Transverse colon (tissue), 4 donors: ENCODE data around the gene CCL5. TPM values are rescaled to one million over a fixed set of nuclear protein-coding genes. Genes with fewer than 3 reads are reported as not detected.

Experiments
- DNase-seq: peaks from one replicate; pipeline ENCODE4 v3.0.0-alpha.2; 2019
- H3K27ac ChIP-seq, 4 donors: fragments of 200-600 bp; sonication (generic); 2 replicates each; pipeline ENCODE4 v1.5.1; 2016 to 2018; ENCODE audit warnings: inconsistent platforms in 4 of 4
- H3K27me3 ChIP-seq: fragments of 200-600 bp; sonication (generic); 2 replicates; pipeline ENCODE4 v1.5.1; 2017; ENCODE audit warnings: inconsistent platforms
- H3K36me3 ChIP-seq, 4 donors: fragments of 200-600 bp; sonication (generic); 2 replicates each; pipeline ENCODE4 v1.5.1; 2017 to 2019; ENCODE audit warnings: inconsistent platforms in 4 of 4
- H3K4me1 ChIP-seq, 4 donors: fragments of 200-600 bp; sonication (generic); 2 replicates each; pipeline ENCODE4 v1.5.1; 2017 to 2020; ENCODE audit warnings: inconsistent platforms in 4 of 4
- H3K4me3 ChIP-seq, 4 donors: fragments of 200-600 bp; sonication (generic); 1 replicate in 1 of 4; 2 replicates in 3 of 4; pipeline versions ENCODE4 v1.5.1 to v1.6.1; 2017 to 2019; ENCODE audit warnings: inconsistent platforms in 4 of 4
- H3K9me3 ChIP-seq, 2 donors: fragments of 200-600 bp; sonication (generic); 2 replicates each; pipeline ENCODE4 v1.5.1; 2017 to 2019; ENCODE audit warnings: inconsistent platforms in 2 of 2
- EP300 ChIP-seq: sonication (generic); formaldehyde crosslinking; IDR thresholded peaks from one replicate; pipeline ENCODE4 v1.6.1; 2017; ENCODE audit warnings: antibody characterized with exemption, low read depth
- POLR2A ChIP-seq: fragments of 450-650 bp; IDR thresholded peaks from one replicate; pipeline ENCODE4 v1.6.1; 2016; ENCODE audit warnings: antibody characterized with exemption, mild to moderate bottlenecking, moderate library complexity
- POLR2AphosphoS5 ChIP-seq, 3 donors: sonication (generic); formaldehyde crosslinking; IDR thresholded peaks; one replicate each; pipeline ENCODE4 v1.6.1; 2016; ENCODE audit warnings: antibody characterized with exemption in 3 of 3
- WGBS, 2 donors: methylation state at CpG; one replicate each; pipeline ENCODE4 v1.1.5; 2018; ENCODE audit warnings: low coverage in 1 of 2; 5-methylcytosine and 5-hydroxymethylcytosine counted together
- in situ Hi-C, 4 donors: fragments of 200-750 bp; cut with MboI; loops; one replicate each; pipeline versions ENCODE4 v1.15.0 to v1.15.1; 2017; ENCODE audit warnings: low sequenced_read_pairs in 3 of 4, low pct_ligation_motif_present in 1 of 4, low pct_unique_long_range_greater_than_20kb in 1 of 4
- intact Hi-C: fragments of 100-400 bp; cut with DNase I; formaldehyde crosslinking; loops from one replicate; pipeline ENCODE4 v1.15.1; 2023; ENCODE audit warnings: low total_unique reads
- total RNA-seq, 4 donors: library from RNA; depleted of rRNA; stranded (reverse); fragments of >200 nt; gene quantifications; one replicate each; pipeline ENCODE4 v1.1.0, GENCODE V29; 2016
- TF ChIP-seq, protein P1 (sequence below), 5 experiments: fragments of 200-600 bp in 3 of 5; fragments of 450-650 bp in 2 of 5; sonication (generic) in 3 of 5; IDR thresholded peaks; 1 replicate in 2 of 5; 2 replicates in 3 of 5; pipeline ENCODE4 v1.5.1; 2016 to 2017; ENCODE audit warnings: antibody characterized with exemption in 5 of 5, inconsistent platforms in 3 of 5, mild to moderate bottlenecking in 2 of 5, moderate library complexity in 1 of 5

Gene CCL5
- total RNA-seq, 4 donors from 2014 or later, result 1.8 to 12.8 (median 6.2) TPM

DNA sequence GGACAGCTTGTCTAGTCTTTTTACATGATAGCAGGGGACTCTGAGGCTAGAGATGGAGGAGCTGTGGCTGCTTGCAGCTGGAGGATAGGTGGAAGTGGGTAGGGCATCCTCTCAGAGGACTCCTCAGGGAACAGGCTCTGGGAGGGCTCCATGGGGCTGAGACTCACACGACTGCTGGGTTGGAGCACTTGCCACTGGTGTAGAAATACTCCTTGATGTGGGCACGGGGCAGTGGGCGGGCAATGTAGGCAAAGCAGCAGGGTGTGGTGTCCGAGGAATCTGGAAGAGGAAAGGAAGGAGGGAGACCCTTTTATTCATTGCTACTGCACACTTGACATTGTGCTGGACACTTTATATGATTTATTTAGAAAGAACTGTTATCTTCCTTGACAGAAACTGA lies 1.8 kb downstream of the CCL5 start:
- no peak overlapping the region for H3K27ac ChIP-seq
- peak overlapping the region in 1 of 4 donors; percentile 18 for H3K4me3 ChIP-seq
- intact Hi-C loops (no loop called here), in situ Hi-C loops (no loop called here)
- no peaks in the 10 kb centered on the region for H3K4me1 ChIP-seq
- 60 to 70% methylated on average over 1 to 4 of the region's 4 CpGs for WGBS, 2 donors
- no peaks in the 10 kb centered on the region for H3K36me3 ChIP-seq
- no peaks in the 10 kb centered on the region for H3K27me3 ChIP-seq
- no peak for DNase-seq
- no peaks in the 10 kb centered on the region for H3K9me3 ChIP-seq
- no peak for TF ChIP-seq EP300
- TF ChIP-seq POLR2AphosphoS5 (IDR thresholded peaks at IDR 0.05), result no peak
- TF ChIP-seq POLR2A, result no peak
- TF ChIP-seq, protein P1, sequence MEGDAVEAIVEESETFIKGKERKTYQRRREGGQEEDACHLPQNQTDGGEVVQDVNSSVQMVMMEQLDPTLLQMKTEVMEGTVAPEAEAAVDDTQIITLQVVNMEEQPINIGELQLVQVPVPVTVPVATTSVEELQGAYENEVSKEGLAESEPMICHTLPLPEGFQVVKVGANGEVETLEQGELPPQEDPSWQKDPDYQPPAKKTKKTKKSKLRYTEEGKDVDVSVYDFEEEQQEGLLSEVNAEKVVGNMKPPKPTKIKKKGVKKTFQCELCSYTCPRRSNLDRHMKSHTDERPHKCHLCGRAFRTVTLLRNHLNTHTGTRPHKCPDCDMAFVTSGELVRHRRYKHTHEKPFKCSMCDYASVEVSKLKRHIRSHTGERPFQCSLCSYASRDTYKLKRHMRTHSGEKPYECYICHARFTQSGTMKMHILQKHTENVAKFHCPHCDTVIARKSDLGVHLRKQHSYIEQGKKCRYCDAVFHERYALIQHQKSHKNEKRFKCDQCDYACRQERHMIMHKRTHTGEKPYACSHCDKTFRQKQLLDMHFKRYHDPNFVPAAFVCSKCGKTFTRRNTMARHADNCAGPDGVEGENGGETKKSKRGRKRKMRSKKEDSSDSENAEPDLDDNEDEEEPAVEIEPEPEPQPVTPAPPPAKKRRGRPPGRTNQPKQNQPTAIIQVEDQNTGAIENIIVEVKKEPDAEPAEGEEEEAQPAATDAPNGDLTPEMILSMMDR (IDR thresholded peaks at IDR 0.05), result no peak

DNA sequence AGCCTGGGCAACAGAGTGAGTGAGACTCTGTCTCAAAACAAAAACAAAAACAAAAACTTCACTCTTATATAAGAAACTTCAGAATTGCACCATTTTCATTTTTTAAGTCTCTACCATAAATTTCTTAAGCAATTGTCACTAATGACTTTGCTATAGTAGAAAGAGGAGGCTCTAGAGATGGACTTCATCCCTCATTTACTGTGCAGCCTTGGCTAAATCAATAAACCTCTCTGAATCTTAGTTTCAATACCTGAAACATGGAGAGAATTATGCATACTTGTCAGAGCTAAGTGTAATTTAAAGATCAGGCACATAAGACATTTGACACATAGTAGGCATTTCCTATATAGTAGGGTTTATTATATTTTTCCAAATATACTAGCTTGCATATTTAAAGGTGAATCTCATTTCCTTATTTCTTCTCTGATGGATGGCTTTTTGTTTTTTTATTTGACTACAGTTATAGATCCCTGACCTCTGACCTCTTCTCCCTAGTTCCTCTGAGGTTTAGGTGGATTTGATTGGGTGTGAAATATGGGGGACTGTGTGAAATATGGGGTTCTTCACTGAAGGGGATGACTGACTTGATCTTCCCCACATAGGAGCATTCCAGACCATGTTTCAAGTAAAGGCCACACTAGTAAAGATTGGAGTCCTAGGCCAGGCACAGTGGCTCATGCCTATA lies 2.7 kb downstream of the CCL5 start:
- Histone ChIP-seq H3K9me3 (no peaks in the 10 kb centered on the region), H3K27ac (no peak overlapping the region), H3K27me3 (no peaks in the 10 kb centered on the region), H3K36me3 (no peaks in the 10 kb centered on the region), H3K4me3 (no peak overlapping the region), H3K4me1 (no peaks in the 10 kb centered on the region)
- DNase-seq, result no peak
- intact Hi-C loops, result no loop called here
- no peak for TF ChIP-seq POLR2AphosphoS5 (IDR thresholded peaks at IDR 0.05)
- no peak for TF ChIP-seq EP300
- TF ChIP-seq, protein P1 (IDR thresholded peaks at IDR 0.05), result no peak
- TF ChIP-seq POLR2A, result no peak
- in situ Hi-C loops, result no loop called here

DNA sequence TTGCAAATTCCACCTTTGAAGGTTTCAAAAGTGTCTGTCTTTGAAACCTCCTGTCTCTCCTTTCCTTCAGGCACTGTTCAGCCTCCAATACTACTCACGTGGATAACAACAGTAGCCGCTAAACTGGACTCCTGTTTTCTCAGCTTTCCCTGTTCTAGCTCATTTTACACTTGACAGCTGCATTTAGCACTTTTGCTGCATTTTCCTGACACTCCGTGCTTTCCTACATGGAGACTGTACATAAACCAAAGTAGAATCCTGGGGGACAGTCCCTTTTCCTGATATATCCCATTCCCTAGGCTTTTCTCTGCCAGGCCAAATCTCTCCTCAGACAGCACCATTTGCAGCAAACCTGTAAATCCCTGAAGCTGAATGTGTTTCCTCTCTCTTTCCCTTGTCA lies 3.6 kb downstream of the CCL5 start:
- intact Hi-C loops, result no loop called here
- Histone ChIP-seq H3K36me3 (no peaks in the 10 kb centered on the region), H3K4me1 (no peaks in the 10 kb centered on the region), H3K4me3 (no peak overlapping the region), H3K27ac (no peak overlapping the region), H3K9me3 (no peaks in the 10 kb centered on the region), H3K27me3 (no peaks in the 10 kb centered on the region)
- TF ChIP-seq POLR2AphosphoS5 (IDR thresholded peaks at IDR 0.05), result no peak
- no peak for TF ChIP-seq EP300
- TF ChIP-seq, protein P1 (IDR thresholded peaks at IDR 0.05), result no peak
- TF ChIP-seq POLR2A, result no peak
- 79% methylated on average over 3 of the region's 3 CpGs; no CpG with 5 or more reads in 1 of the 2 donors for WGBS, 2 donors
- in situ Hi-C loops, result no loop called here
- DNase-seq, result no peak

DNA sequence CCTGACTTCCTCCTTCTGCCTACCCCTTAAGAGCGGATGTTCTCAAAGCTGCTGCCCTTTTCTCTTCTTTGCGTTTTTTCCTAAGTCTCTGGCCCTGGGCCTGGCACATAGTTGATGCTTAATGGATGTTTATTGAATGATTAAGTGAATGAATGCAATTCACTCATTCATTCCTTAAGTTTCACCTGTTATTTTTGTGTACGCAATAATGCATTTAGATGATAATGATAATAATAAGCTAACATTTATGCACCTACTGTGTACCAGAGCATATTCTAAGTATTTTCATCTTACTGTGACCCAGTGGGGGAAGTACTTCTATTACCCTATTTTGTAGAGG lies 4.4 kb downstream of the CCL5 start:
- Histone ChIP-seq H3K4me1 (no peaks in the 10 kb centered on the region), H3K36me3 (no peaks in the 10 kb centered on the region), H3K27me3 (no peaks in the 10 kb centered on the region), H3K27ac (peak overlapping the region in 1 of 4 donors; percentile 6), H3K9me3 (no peaks in the 10 kb centered on the region), H3K4me3 (no peak overlapping the region)
- DNase-seq, result no peak
- intact Hi-C loops (loop anchor here (2.0 kb wide), 1 partner anchor 49 kb away; no protein-coding TSS in a partner anchor), in situ Hi-C loops (no loop called here)
- TF ChIP-seq POLR2AphosphoS5 (IDR thresholded peaks at IDR 0.05) (no peak), POLR2A (no peak), EP300 (no peak)
- TF ChIP-seq, protein P1 (IDR thresholded peaks at IDR 0.05), result no peak
- 79 to 84% methylated on average over 3 of the region's 3 CpGs for WGBS, 2 donors
